Body of pancreas (tissue), 4 donors: ENCODE data around the gene IFNA7. TPM values are rescaled to one million over a fixed set of nuclear protein-coding genes. Genes with fewer than 3 reads are reported as not detected.

Source experiments
- ATAC-seq: fragments of 150-250 bp; one replicate; pipeline ENCODE4 v1.9.1; 2016
- DNase-seq, 4 donors: peaks; one replicate each; pipeline ENCODE4 v3.0.0-alpha.2; 2019
- H3K27ac ChIP-seq, 4 donors: fragments of 200-600 bp; sonication (generic); 1 replicate in 3 of 4; 2 replicates in 1 of 4; pipeline versions ENCODE4 v1.5.1 to v1.6.1; 2016 to 2019; ENCODE audit warnings: mild to moderate bottlenecking in 1 of 4, mixed read lengths in 1 of 4, moderate library complexity in 1 of 4
- H3K27me3 ChIP-seq, 2 donors: fragments of 200-600 bp; sonication (generic); one replicate each; pipeline ENCODE4 v1.6.0; 2016; ENCODE audit warnings: mild to moderate bottlenecking in 1 of 2
- H3K36me3 ChIP-seq, 2 donors: fragments of 200-600 bp; sonication (generic); replicated peaks in 1 of 2; 2 replicates each; pipeline ENCODE4 v1.5.1; 2016; ENCODE audit warnings: low read depth in 2 of 2; ENCODE audit not compliant: insufficient read depth in 1 of 2
- H3K4me1 ChIP-seq: fragments of 200-600 bp; sonication (generic); one replicate; pipeline ENCODE4 v1.6.0; 2016
- H3K4me3 ChIP-seq, 2 donors: fragments of 200-600 bp; sonication (generic); 1 replicate in 1 of 2; 2 replicates in 1 of 2; pipeline ENCODE4 v1.5.1; 2016 to 2019
- H3K9me3 ChIP-seq, 3 donors: fragments of 200-600 bp; sonication (generic); 1 replicate in 2 of 3; 2 replicates in 1 of 3; pipeline ENCODE4 v1.5.1; 2016
- CTCF ChIP-seq, 7 experiments: fragments of 450-650 bp in 4 of 7; fragments of 200-600 bp in 3 of 7; sonication (generic) in 3 of 7; IDR thresholded peaks; one replicate each; pipeline ENCODE4 v1.5.1; 2016 to 2019; ENCODE audit warnings: antibody characterized with exemption in 7 of 7
- POLR2A ChIP-seq, 3 donors: fragments of 450-650 bp; IDR thresholded peaks; one replicate each; pipeline ENCODE4 v1.6.1; 2016; ENCODE audit warnings: antibody characterized with exemption in 3 of 3, mild to moderate bottlenecking in 2 of 3
- WGBS, 2 donors: methylation state at CpG; one replicate each; pipeline ENCODE4 v1.1.5; 2017; 5-methylcytosine and 5-hydroxymethylcytosine counted together
- intact Hi-C: fragments of 100-400 bp; cut with DNase I; formaldehyde crosslinking; loops from one replicate; pipeline ENCODE4 v1.15.1; 2023
- small RNA-seq: library from RNA; depleted of rRNA; stranded (forward); fragments of <200 nt; gene quantifications from one replicate; pipeline ENCODE3, GENCODE V24; 2016
- total RNA-seq, 2 donors: library from RNA; depleted of rRNA; stranded (reverse); fragments of >200 nt; gene quantifications; one replicate each; pipeline ENCODE4 v1.1.0, GENCODE V29; 2016

Gene IFNA7
- total RNA-seq, 2 donors from 2014 or later: not detected

GRCh38 chr9:21153336-21154017 is 48.5 kb downstream of the IFNA7 start:
- H3K27ac ChIP-seq: no peak overlapping the region
- no peaks in the 10 kb centered on the region for H3K36me3 ChIP-seq
- H3K27me3 ChIP-seq: no peaks in the 10 kb centered on the region
- WGBS, 2 donors: 32 to 36% methylated on average over 3 of the region's 3 CpGs
- no peak overlapping the region for H3K4me3 ChIP-seq
- no peak for TF ChIP-seq POLR2A (IDR thresholded peaks at IDR 0.05)
- TF ChIP-seq CTCF (IDR thresholded peaks at IDR 0.05): no peak
- intact Hi-C loops: no loop called here
- H3K9me3 ChIP-seq: no peaks in the 10 kb centered on the region
- no peak for DNase-seq
- no peak for ATAC-seq
- H3K4me1 ChIP-seq: no peaks in the 10 kb centered on the region

Small RNA genes within 50 kb of the gene (small RNA-seq; reads per million reads assigned to genes)
- gene RF00019: not detected

Other genes with a start within 250 kb of the IFNA7 start
- 1 to 10 TPM in 1 of 2 donors, under 1 TPM in 1; 0.99 to 1.8 TPM for gene HACD4, start 170.6 kb downstream of the IFNA7 start, total RNA-seq
- gene IFNB1, start 124.3 kb downstream of the IFNA7 start, total RNA-seq: not detected
- gene IFNW1, start 60.4 kb downstream of the IFNA7 start, total RNA-seq: not detected
- not detected for gene IFNA21, start 35.5 kb downstream of the IFNA7 start, total RNA-seq
- gene IFNA4, start 14.6 kb downstream of the IFNA7 start, total RNA-seq: not detected
- not detected for gene IFNA10, start 4.9 kb upstream of the IFNA7 start, total RNA-seq
- gene IFNA16, start 15.1 kb upstream of the IFNA7 start, total RNA-seq: not detected
- not detected for gene IFNA17, start 26.0 kb upstream of the IFNA7 start, total RNA-seq
- not detected for gene IFNA14, start 37.8 kb upstream of the IFNA7 start, total RNA-seq
- gene IFNA5, start 103.1 kb upstream of the IFNA7 start, total RNA-seq: not detected
- 10 to 100 TPM; 10.2 to 15.3 TPM for gene KLHL9, start 133.2 kb upstream of the IFNA7 start, total RNA-seq
- not detected for gene IFNA6, start 148.7 kb upstream of the IFNA7 start, total RNA-seq
- gene IFNA13, start 165.9 kb upstream of the IFNA7 start, total RNA-seq: not detected
- gene IFNA2, start 183.2 kb upstream of the IFNA7 start, total RNA-seq: not detected
- gene IFNA8, start 206.9 kb upstream of the IFNA7 start, total RNA-seq: not detected
- gene IFNA1, start 238.2 kb upstream of the IFNA7 start, total RNA-seq: not detected